Camera-type eye (tissue), 1 donor: Measurements from ENCODE around the gene SKA3. TPM values are rescaled to one million over a fixed set of nuclear protein-coding genes. Genes with fewer than 3 reads are reported as not detected.

Experiments
- total RNA-seq: library from RNA; depleted of rRNA; stranded (reverse); fragments of >200 nt; gene quantifications from one replicate; pipeline ENCODE4 v1.2.3, GENCODE V29; 2014

Gene SKA3
- 7.5 TPM for total RNA-seq

DNA sequence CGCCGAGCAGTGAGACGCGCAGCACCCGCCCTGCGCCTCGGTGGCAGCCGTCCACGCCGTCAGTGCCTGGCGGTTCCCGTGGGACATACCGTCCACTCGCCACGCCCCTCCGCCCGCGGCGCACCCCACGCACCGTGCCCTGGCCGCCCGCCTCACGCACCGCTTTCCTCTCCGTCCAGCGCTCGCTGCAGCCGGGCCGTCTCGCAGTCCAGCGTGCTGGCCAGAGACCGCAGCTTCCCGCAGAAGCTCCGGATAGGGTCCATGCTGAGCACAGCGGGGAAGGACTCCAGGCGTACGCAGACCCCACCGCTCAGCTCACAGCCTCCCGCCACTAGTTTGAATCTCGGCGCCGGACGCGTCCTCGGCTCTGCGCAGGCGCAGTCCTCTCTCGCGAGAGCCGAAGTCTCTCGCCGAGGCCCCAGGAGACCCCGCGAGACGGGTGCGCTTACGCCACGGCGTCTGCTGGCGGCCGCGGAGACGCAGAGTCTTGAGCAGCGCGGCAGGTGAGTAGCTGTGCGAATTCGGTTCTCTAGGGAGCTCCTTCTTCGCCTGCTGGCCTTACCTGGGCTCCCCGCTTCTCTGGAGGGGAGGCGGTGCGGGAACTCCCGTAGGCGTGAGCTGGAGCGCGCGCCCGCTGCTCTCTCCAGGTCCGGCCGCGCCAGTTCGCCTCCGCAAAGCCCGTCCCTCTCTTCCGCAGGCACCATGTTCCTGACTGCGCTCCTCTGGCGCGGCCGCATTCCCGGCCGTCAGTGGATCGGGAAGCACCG, at the start of gene SKA3, which contains the start of gene MRPL57:
SKA3 (minus strand) TSS at position 338 of the 767 bp plus-strand sequence; CDS start at position 263, 75 bp downstream.
MRPL57 (plus strand) TSS at position 444 of the 767 bp plus-strand sequence; CDS start at position 703, 259 bp downstream.

Other genes starting within 250 kb of the SKA3 start
- 17.0 TPM for gene LATS2, start 115.0 kb downstream of the SKA3 start, total RNA-seq
- gene SAP18, start 36.4 kb downstream of the SKA3 start, total RNA-seq: 47.6 TPM
- 25.6 TPM for gene MRPL57, start 106 bp upstream of the SKA3 start, total RNA-seq